Measurements from ENCODE around the gene CDC34.

The CDC34 gene

GRCh38 chr19:531753-532560, at the start of gene CDC34:
CDC34 (plus strand) TSS chr19:531760; CDS start chr19:531932, 172 bp downstream.
- no peak for DNase-seq

- no peak for DNase-seq
Measured at GRCh38 chr19:482186-483041, 49.1 kb upstream of the CDC34 start.

- DNase-seq, result no peak
Measured at GRCh38 chr19:483332-484072, 48.1 kb upstream of the CDC34 start.

GRCh38 chr19:484494-484893, 47.1 kb upstream of the CDC34 start:
- no peak for DNase-seq

GRCh38 chr19:485077-485476, 46.5 kb upstream of the CDC34 start:
- DNase-seq, result no peak

- DNase-seq, result no peak
Measured at GRCh38 chr19:485583-486236, 45.9 kb upstream of the CDC34 start.

GRCh38 chr19:488505-489417, 42.8 kb upstream of the CDC34 start:
- DNase-seq, result peak; percentile 96

- no peak for DNase-seq
Measured at GRCh38 chr19:489418-490196, 42.0 kb upstream of the CDC34 start.

GRCh38 chr19:491146-491741, 40.3 kb upstream of the CDC34 start:
- DNase-seq, result no peak

- DNase-seq, result no peak
Measured at GRCh38 chr19:492091-492531, 39.4 kb upstream of the CDC34 start.

GRCh38 chr19:493391-494170, 38.0 kb upstream of the CDC34 start:
- DNase-seq, result no peak

GRCh38 chr19:494171-495080, 37.1 kb upstream of the CDC34 start:
- no peak for DNase-seq

GRCh38 chr19:495081-495401, 36.5 kb upstream of the CDC34 start:
- DNase-seq, result no peak

- no peak for DNase-seq
Measured at GRCh38 chr19:495402-496111, 36.0 kb upstream of the CDC34 start.

- no peak for DNase-seq
Measured at GRCh38 chr19:496112-496665, 35.4 kb upstream of the CDC34 start, which contains the start of gene MADCAM1. MADCAM1 (plus strand) TSS chr19:496486; CDS start chr19:496500, 14 bp downstream.

- DNase-seq, result no peak
Measured at GRCh38 chr19:496986-497385, 34.6 kb upstream of the CDC34 start.

- DNase-seq, result no peak
Measured at GRCh38 chr19:497491-497868, 34.1 kb upstream of the CDC34 start.

Data from RPMI8226 (cell line).